Caki2 (cell line): ENCODE results near the gene SLC12A6. TPM values are rescaled to one million over a fixed set of nuclear protein-coding genes. Genes with fewer than 3 reads are reported as not detected.

Experiments
- total RNA-seq: library from RNA; depleted of rRNA; stranded (reverse); fragments of >200 nt; shearing (Covaris generic); gene quantifications from 2 replicates; pipeline ENCODE4 v1.2.3, GENCODE V29; 2014; ENCODE audit warnings: low replicate concordance; rRNA removed

Gene SLC12A6
- total RNA-seq, 1 experiment from 2014 or later, result 0.71 TPM

Other genes with a start within 250 kb of the SLC12A6 start
- 37.4 and 51.1 TPM in 2 replicates for gene EMC7, start 235.9 kb downstream of the SLC12A6 start, total RNA-seq
- 0.35 and 0.88 TPM in 2 replicates for gene PGBD4, start 235.7 kb downstream of the SLC12A6 start, total RNA-seq
- 23.1 and 29.0 TPM in 2 replicates for gene KATNBL1, start 127.7 kb downstream of the SLC12A6 start, total RNA-seq
- gene EMC4, start 112.8 kb downstream of the SLC12A6 start, total RNA-seq, result 239 and 253 TPM in 2 replicates
- gene NOP10, start 5.4 kb upstream of the SLC12A6 start, total RNA-seq, result 154 and 204 TPM in 2 replicates
- gene NUTM1, start 5.5 kb upstream of the SLC12A6 start, total RNA-seq, result not detected in 2 replicates
- 4.4 and 9.6 TPM in 2 replicates for gene LPCAT4, start 29.4 kb upstream of the SLC12A6 start, total RNA-seq
- gene GOLGA8A, start 100.0 kb upstream of the SLC12A6 start, total RNA-seq, result 4.8 and 5.8 TPM in 2 replicates
- gene GOLGA8B, start 245.9 kb upstream of the SLC12A6 start, total RNA-seq, result 11.9 and 54.5 TPM in 2 replicates